GM19468 (cell line): ENCODE results near the gene TRAPPC12.

ENCODE experiments used
- ATAC-seq: cut with Tn5 transposase; IDR thresholded peaks from one replicate; pipeline ENCODE4 v1.9.1; 2021; ENCODE audit warnings: mild to moderate bottlenecking, moderate library complexity, moderate number of reproducible peaks; ENCODE audit not compliant: unreplicated experiment; ENCODE audit errors: extremely low read depth

The TRAPPC12 gene

DNA sequence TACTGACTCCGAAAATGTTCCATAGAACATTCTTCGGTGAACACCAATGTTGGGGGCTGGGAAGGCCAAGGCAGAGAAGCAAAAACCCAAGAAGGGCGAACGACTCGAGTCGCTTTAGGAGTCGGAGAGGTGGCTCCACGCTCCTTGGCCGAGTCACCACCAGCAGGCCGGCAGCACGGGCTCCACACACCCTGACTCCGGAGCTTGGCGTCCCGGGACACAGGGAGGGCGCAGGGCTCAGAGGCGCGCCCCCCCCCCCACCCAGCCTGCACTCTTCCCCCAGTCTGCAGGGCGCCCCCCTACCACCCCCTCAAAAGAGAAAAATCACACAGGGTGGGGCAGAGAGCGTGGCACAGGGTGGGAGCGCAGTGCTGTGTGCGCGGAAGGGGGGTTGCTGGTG is 147.4 kb downstream of the TRAPPC12 start:
- ATAC-seq: no peak

DNA sequence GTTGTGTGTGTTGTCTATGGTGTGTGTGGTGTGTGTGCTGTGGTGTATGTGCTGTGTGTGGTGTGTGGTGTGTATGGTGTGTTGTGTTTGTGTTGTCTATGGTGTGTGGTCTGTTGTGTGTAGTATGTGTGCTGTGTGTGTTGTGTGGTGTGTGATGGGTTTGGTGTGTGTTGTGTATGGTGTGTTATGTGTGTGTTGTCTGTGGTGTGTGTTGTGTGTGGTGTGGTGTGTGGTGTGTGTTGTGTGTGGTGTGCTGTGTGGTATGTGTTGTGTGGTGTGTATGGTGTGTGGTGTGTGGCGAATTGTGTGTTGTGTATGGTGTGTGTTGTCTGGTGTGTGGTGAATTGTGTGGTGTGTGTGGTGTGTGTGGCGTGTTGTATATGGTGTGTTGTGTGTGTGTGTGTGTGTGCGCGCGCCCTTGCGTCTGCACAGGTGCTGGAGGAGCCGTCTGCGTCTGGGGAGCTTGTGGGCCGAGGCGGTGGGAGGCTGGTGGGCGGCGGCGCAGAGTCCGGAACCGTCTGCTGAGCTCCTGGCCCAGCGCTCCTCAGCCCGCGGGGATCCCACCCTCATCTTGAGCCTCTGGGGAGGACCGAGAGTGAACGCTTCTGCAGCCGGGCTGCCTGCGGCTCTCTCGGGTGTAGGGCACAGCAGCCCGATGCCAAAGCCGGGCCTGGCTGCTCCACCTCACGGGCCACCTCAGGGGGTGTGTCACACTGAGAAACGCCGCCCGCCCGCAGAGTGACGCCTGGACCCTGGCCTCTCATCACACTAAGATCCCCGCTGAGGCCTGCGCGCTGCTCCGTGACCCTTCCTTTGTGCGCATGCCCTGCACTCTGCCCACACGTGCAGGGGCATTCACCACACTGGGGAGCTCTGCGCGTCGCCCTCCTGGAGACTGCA is 148.6 kb downstream of the TRAPPC12 start:
- ATAC-seq: no peak
